ENCODE measurements around the gene IARS1. TPM values are rescaled to one million over a fixed set of nuclear protein-coding genes. Genes with fewer than 3 reads are reported as not detected.
A peak's percentile ranks its signal among the peaks of the same experiment; 100 is the strongest.

IARS1 gene
- total and polyA plus RNA-seq, 2 experiments from 2014 or later: 105 to 310 TPM

- Mint-ChIP-seq H3K4me1 (peaks cover 22% of the 10 kb centered on the region), H3K9me3 (no peaks in the 10 kb centered on the region), H3K36me3 (ENCODE audit: low read depth) (peaks cover 22% of the 10 kb centered on the region; the same call in 2 of the 3 replicates), H3K27ac (peak within 1 kb of the TSS; percentile 99), H3K4me3 (peak within 1 kb of the TSS; percentile 95), H3K27me3 (ENCODE audit: insufficient read depth, low read depth, poor library complexity) (peaks cover 5% of the 10 kb centered on the region)
- peak within 1 kb of the TSS; percentile 100 for H3K4me2 ChIP-seq
- no peaks in the 10 kb centered on the region for H4K20me1 ChIP-seq (replicated peaks; ENCODE audit: insufficient read depth)
- ATAC-seq: peak; percentile 92
- no peaks in the 10 kb centered on the region for H3K9me2 ChIP-seq (ENCODE audit: insufficient read depth)
- DNase-seq (ENCODE audit: low spot score): peak; percentile 95
- peaks cover 36% of the 10 kb centered on the region for H3K79me2 ChIP-seq (replicated peaks; ENCODE audit: insufficient read depth)
- H3F3A ChIP-seq (replicated peaks; ENCODE audit: low read depth): 0 out of 2 replicates have a peak, but pooled peaks cover 4% of the 10 kb centered on the region
- H3K4me1 ChIP-seq (ENCODE audit: insufficient read depth): peaks cover 19% of the 10 kb centered on the region
- peak; percentile 35 for TF ChIP-seq REST (IDR thresholded peaks at IDR 0.05; ENCODE audit: unreplicated experiment)
- TF ChIP-seq POLR2AphosphoS5 (IDR thresholded peaks at IDR 0.05; ENCODE audit: low read depth): peak; percentile 92
- peak; percentile 55 for TF ChIP-seq CREB1 (CRISPR knock-in tag; IDR thresholded peaks at IDR 0.05; ENCODE audit: low read depth)
- no peak for TF ChIP-seq STAT1 (IDR thresholded peaks at IDR 0.05; ENCODE audit: unreplicated experiment)
- TF ChIP-seq CTCF (conservative IDR thresholded peaks at IDR 0.05; ENCODE audit: low read depth in 2 of 2): no peak
- peak; percentile 80 for TF ChIP-seq ETS1 (IDR thresholded peaks at IDR 0.05)
- H3K27ac ChIP-seq (ENCODE audit: low read depth): peak within 1 kb of the TSS; percentile 99
- H3K4me3 ChIP-seq: peak within 1 kb of the TSS; percentile 87
- H3K36me3 ChIP-seq (ENCODE audit: insufficient read depth): peaks cover 20% of the 10 kb centered on the region
- no peaks in the 10 kb centered on the region for H3K27me3 ChIP-seq (ENCODE audit: insufficient read depth)
- peak within 1 kb of the TSS; percentile 100 for H2AFZ ChIP-seq
These were observed 31.9 kb upstream of the IARS1 start, which contains the start of the genes CENPP and NOL8 for GRCh38 chr9:92325269-92325990. TSS of gene CENPP (plus strand) at chr9:92325953. TSS of gene NOL8 (minus strand) at chr9:92325350. CDS start at chr9:92324161, 1,189 bp downstream.

GRCh38 chr9:92324889-92325268 lies 31.4 kb upstream of the IARS1 start:
- peak overlapping the region; percentile 87 for H3K4me3 ChIP-seq
- peaks cover 32% of the 10 kb centered on the region for H3K79me2 ChIP-seq (replicated peaks; ENCODE audit: insufficient read depth)
- H3K9me2 ChIP-seq (ENCODE audit: insufficient read depth): no peaks in the 10 kb centered on the region
- H4K20me1 ChIP-seq (replicated peaks; ENCODE audit: insufficient read depth): no peaks in the 10 kb centered on the region
- H3K4me3 Mint-ChIP-seq: peak overlapping the region; percentile 95
- peaks cover 5% of the 10 kb centered on the region for H3K27me3 Mint-ChIP-seq (ENCODE audit: insufficient read depth, low read depth, poor library complexity)
- peak overlapping the region; percentile 99 for H3K27ac ChIP-seq (ENCODE audit: low read depth)
- H2AFZ ChIP-seq: peak overlapping the region; percentile 100
- H3K4me1 ChIP-seq (ENCODE audit: insufficient read depth): peaks cover 19% of the 10 kb centered on the region
- H3K27ac Mint-ChIP-seq: peak overlapping the region; percentile 99
- H3F3A ChIP-seq (replicated peaks; ENCODE audit: low read depth): 0 out of 2 replicates have a peak, but pooled peaks cover 4% of the 10 kb centered on the region
- no peak for DNase-seq (ENCODE audit: low spot score)
- peaks cover 25% of the 10 kb centered on the region for H3K36me3 Mint-ChIP-seq (ENCODE audit: low read depth)
- no peaks in the 10 kb centered on the region for H3K9me3 Mint-ChIP-seq
- H3K4me1 Mint-ChIP-seq: peaks cover 22% of the 10 kb centered on the region
- peak overlapping the region; percentile 100 for H3K4me2 ChIP-seq
- ATAC-seq: peak; percentile 39
- H3K27me3 ChIP-seq (ENCODE audit: insufficient read depth): no peaks in the 10 kb centered on the region
- H3K36me3 ChIP-seq (ENCODE audit: insufficient read depth): peaks cover 25% of the 10 kb centered on the region
- TF ChIP-seq POLR2AphosphoS5 (IDR thresholded peaks at IDR 0.05; ENCODE audit: low read depth): no peak
- no peak for TF ChIP-seq ZNF114 (CRISPR knock-in tag; IDR thresholded peaks at IDR 0.05)
- TF ChIP-seq REST (IDR thresholded peaks at IDR 0.05; ENCODE audit: unreplicated experiment): no peak
- no peak for TF ChIP-seq ZNF331 (CRISPR knock-in tag; IDR thresholded peaks at IDR 0.05; ENCODE audit: low read depth)
- TF ChIP-seq NANOG (IDR thresholded peaks at IDR 0.05; ENCODE audit: borderline replicate concordance): no peak
- no peak for TF ChIP-seq ETS1 (IDR thresholded peaks at IDR 0.05)
- no peak for TF ChIP-seq EZH2phosphoT487 (IDR thresholded peaks at IDR 0.05; ENCODE audit: unreplicated experiment)

Measured in GM23338 (cell line).